ENCODE data around the gene TRPT1.

Gene TRPT1

GRCh38 chr11:64233913-64234586, 8.1 kb upstream of the TRPT1 start, which contains the start of gene VEGFB:
VEGFB (plus strand) TSS chr11:64234584; CDS start chr11:64234834, 250 bp downstream.
- in situ Hi-C loops (cut with HindIII; ENCODE audit: low sequenced_read_pairs), result no loop called here
- no peak for TF ChIP-seq CTCF (IDR thresholded peaks at IDR 0.05; ENCODE audit: low read depth, low read length)
- peak within 1 kb of the TSS; percentile 51 for H3K4me3 ChIP-seq (ENCODE audit: low read depth, low read length)
- DNase-seq (ENCODE audit: low read depth, low spot score), result peak; percentile 39

- in situ Hi-C loops (cut with HindIII; ENCODE audit: low sequenced_read_pairs), result no loop called here
- no peak for TF ChIP-seq CTCF (IDR thresholded peaks at IDR 0.05; ENCODE audit: low read depth, low read length)
- DNase-seq (ENCODE audit: low read depth, low spot score), result no peak
- H3K4me3 ChIP-seq (ENCODE audit: low read depth, low read length), result no peak overlapping the region
Observed at GRCh38 chr11:64232967-64233315, 7.0 kb upstream of the TRPT1 start.

GRCh38 chr11:64232182-64232966, 6.4 kb upstream of the TRPT1 start:
- in situ Hi-C loops (cut with HindIII; ENCODE audit: low sequenced_read_pairs), result no loop called here
- no peak overlapping the region for H3K4me3 ChIP-seq (ENCODE audit: low read depth, low read length)
- no peak for TF ChIP-seq CTCF (IDR thresholded peaks at IDR 0.05; ENCODE audit: low read depth, low read length)
- DNase-seq (ENCODE audit: low read depth, low spot score), result no peak

GRCh38 chr11:64231546-64231945, 5.6 kb upstream of the TRPT1 start:
- in situ Hi-C loops (cut with HindIII; ENCODE audit: low sequenced_read_pairs), result no loop called here
- no peak overlapping the region for H3K4me3 ChIP-seq (ENCODE audit: low read depth, low read length)
- no peak for DNase-seq (ENCODE audit: low read depth, low spot score)
- TF ChIP-seq CTCF (IDR thresholded peaks at IDR 0.05; ENCODE audit: low read depth, low read length), result no peak

- in situ Hi-C loops (cut with HindIII; ENCODE audit: low sequenced_read_pairs), result no loop called here
- TF ChIP-seq CTCF (IDR thresholded peaks at IDR 0.05; ENCODE audit: low read depth, low read length), result no peak
- no peak for DNase-seq (ENCODE audit: low read depth, low spot score)
- H3K4me3 ChIP-seq (ENCODE audit: low read depth, low read length), result peak overlapping the region; percentile 78
Observed at GRCh38 chr11:64230985-64231365, 5.0 kb upstream of the TRPT1 start.

- DNase-seq (ENCODE audit: low read depth, low spot score), result peak; percentile 91
- in situ Hi-C loops (cut with HindIII; ENCODE audit: low sequenced_read_pairs), result no loop called here
- TF ChIP-seq CTCF (IDR thresholded peaks at IDR 0.05; ENCODE audit: low read depth, low read length), result no peak
- H3K4me3 ChIP-seq (ENCODE audit: low read depth, low read length), result peak within 1 kb of the TSS; percentile 78
Observed at GRCh38 chr11:64230171-64230984, 4.4 kb upstream of the TRPT1 start, which contains the start of gene DNAJC4. DNAJC4 (plus strand) TSS chr11:64230548; CDS start chr11:64230855, 307 bp downstream.

Measured in astrocyte of the spinal cord (primary cell).